GM21576 (cell line): ENCODE results near the gene AGXT2.
"Not testable (repeated sequence)": the region's sequence is repeated elsewhere in the genome, so short reads cannot be mapped to it uniquely, and the experiment has no call there.

Experiments used
- ATAC-seq: cut with Tn5 transposase; IDR thresholded peaks from one replicate; pipeline ENCODE4 v1.9.1; 2021; ENCODE audit warnings: mild to moderate bottlenecking, moderate library complexity; ENCODE audit not compliant: unreplicated experiment

Gene AGXT2

GRCh38 chr5:35056686-35057085, 8.9 kb upstream of the AGXT2 start:
- ATAC-seq = no peak

GRCh38 chr5:35052838-35053237, 5.1 kb upstream of the AGXT2 start:
- no peak for ATAC-seq

- no peak for ATAC-seq
Observed at GRCh38 chr5:35050541-35051126, 2.9 kb upstream of the AGXT2 start.

GRCh38 chr5:35048910-35049309, 1.2 kb upstream of the AGXT2 start:
- ATAC-seq = no peak

- no peak for ATAC-seq
Observed at GRCh38 chr5:35046774-35047173, 975 bp downstream of the AGXT2 start.

- no peak for ATAC-seq
Observed at GRCh38 chr5:35045280-35045679, 2.5 kb downstream of the AGXT2 start.

GRCh38 chr5:35044649-35045048, 3.1 kb downstream of the AGXT2 start:
- ATAC-seq = no peak

- ATAC-seq = no peak
Observed at GRCh38 chr5:35042781-35043180, 5.0 kb downstream of the AGXT2 start.

GRCh38 chr5:35041261-35041660, 6.5 kb downstream of the AGXT2 start:
- no peak for ATAC-seq

- ATAC-seq = no peak
Observed at GRCh38 chr5:35038891-35039290, 8.9 kb downstream of the AGXT2 start.

- ATAC-seq = no peak
Observed at GRCh38 chr5:35036536-35036935, 11.2 kb downstream of the AGXT2 start.

- not testable (repeated sequence) for ATAC-seq
Observed at GRCh38 chr5:35035929-35036328, 11.8 kb downstream of the AGXT2 start.

GRCh38 chr5:35035271-35035670, 12.5 kb downstream of the AGXT2 start:
- ATAC-seq = no peak

- no peak for ATAC-seq
Observed at GRCh38 chr5:35032356-35032755, 15.4 kb downstream of the AGXT2 start.

- ATAC-seq = no peak
Observed at GRCh38 chr5:35031276-35031675, 16.5 kb downstream of the AGXT2 start.

- ATAC-seq = no peak
Observed at GRCh38 chr5:35030426-35031100, 17.2 kb downstream of the AGXT2 start.

GRCh38 chr5:35029333-35029732, 18.4 kb downstream of the AGXT2 start:
- ATAC-seq = no peak

GRCh38 chr5:35026941-35027340, 20.8 kb downstream of the AGXT2 start:
- no peak for ATAC-seq

GRCh38 chr5:35026280-35026840, 21.4 kb downstream of the AGXT2 start:
- no peak for ATAC-seq

GRCh38 chr5:35024911-35025510, 22.7 kb downstream of the AGXT2 start:
- no peak for ATAC-seq

- ATAC-seq = no peak
Observed at GRCh38 chr5:35023391-35024178, 24.2 kb downstream of the AGXT2 start.
